HepG2 (cell line): ENCODE results near the gene ZMIZ2. TPM values are rescaled to one million over a fixed set of nuclear protein-coding genes. Genes with fewer than 3 reads are reported as not detected.
"Not testable (repeated sequence)": the region's sequence is repeated elsewhere in the genome, so short reads cannot be mapped to it uniquely, and the experiment has no call there.

Experiments used
- ATAC-seq: fragments of 200-7000 bp; cut with Tn5 transposase; 3 replicates; pipeline ENCODE4 v1.9.1; 2020; ENCODE audit warnings: mild to moderate bottlenecking, moderate library complexity
- BruUV-seq: library from RNA; stranded (reverse); fragments of 400-500 nt; replicated peaks from 2 replicates; lab custom pipeline; 2021; lab: Mats Ljungman, UMichigan
- CTCF ChIA-PET: fragments of 300-600 bp; formaldehyde crosslinking; extraction: SDS; loops from one replicate; lab custom pipeline; 2021; ENCODE audit warnings: low total read pairs, inconsistent platforms, low intra/inter-chr PET ratio; lab: Yijun Ruan, JAX
- POLR2A ChIA-PET: fragments of 350-600 bp; sonication (Branson Sonifier 250); formaldehyde crosslinking; loops from one replicate; lab custom pipeline; 2020; ENCODE audit warnings: antibody characterized with exemption, inconsistent platforms; lab: Yijun Ruan, JAX
- DNase-seq: peaks from one replicate; pipeline ENCODE4 v3.0.0-alpha.2; 2015; ENCODE audit warnings: low spot score
- FAIRE-seq: peaks from 3 replicates; lab custom pipeline; 2011; peaks lifted over from hg19 to GRCh38; lab: Jason Lieb, UNC
- H2AFZ ChIP-seq: one replicate; pipeline ENCODE4 v1.6.1; 2011; ENCODE audit warnings: low read length, inconsistent platforms
- H3K27ac ChIP-seq: fragments of 300-600 bp; 3 replicates; pipeline ENCODE4 v1.8.0; 2011; ENCODE audit warnings: mixed run types, mild to moderate bottlenecking, mixed read lengths, low read length, inconsistent platforms; ENCODE audit not compliant: insufficient read depth; ENCODE audit errors: extremely low read length
- H3K27me3 ChIP-seq, 2 experiments: fragments of 200-600 bp in 1 of 2; 2 replicates in 1 of 2; 3 replicates in 1 of 2; pipeline versions ENCODE4 v1.6.0 to v1.8.0; 2011; ENCODE audit warnings: low read length in 2 of 2, mild to moderate bottlenecking in 2 of 2, moderate library complexity in 2 of 2, inconsistent platforms in 1 of 2; ENCODE audit not compliant: insufficient read depth in 2 of 2, control insufficient read depth in 1 of 2
- H3K36me3 ChIP-seq, 2 experiments: fragments of 200-600 bp in 1 of 2; replicated peaks in 1 of 2; 2 replicates in 1 of 2; 3 replicates in 1 of 2; pipeline versions ENCODE4 v1.5.1 to v1.8.0; 2011; ENCODE audit warnings: low read length in 2 of 2, inconsistent platforms in 1 of 2; ENCODE audit not compliant: insufficient read depth in 2 of 2, control insufficient read depth in 1 of 2
- H3K4me1 ChIP-seq: 2 replicates; pipeline ENCODE4 v1.5.1; 2012; ENCODE audit warnings: low read length, inconsistent platforms; ENCODE audit not compliant: insufficient read depth
- H3K4me2 ChIP-seq: 2 replicates; pipeline ENCODE4 v1.6.0; 2011; ENCODE audit warnings: low read depth, low read length, inconsistent platforms
- H3K4me3 ChIP-seq, 3 experiments: fragments of 200-600 bp in 1 of 3; sonication (generic), shearing (Covaris generic) in 1 of 3; replicated peaks in 1 of 3; 2 replicates each; pipeline ENCODE4 v1.5.1; 2011 to 2016; ENCODE audit warnings: low read length in 3 of 3, inconsistent platforms in 2 of 3, low read depth in 2 of 3, mild to moderate bottlenecking in 2 of 3, control low read depth in 1 of 3, mixed read lengths in 1 of 3; ENCODE audit not compliant: insufficient read depth in 1 of 3
- H3K79me2 ChIP-seq: one replicate; pipeline ENCODE4 v1.6.1; 2011; ENCODE audit warnings: low read length, inconsistent platforms; ENCODE audit not compliant: insufficient read depth
- H3K9ac ChIP-seq: 2 replicates; pipeline ENCODE4 v1.6.0; 2011; ENCODE audit warnings: mild to moderate bottlenecking, low read depth, low read length, inconsistent platforms; ENCODE audit not compliant: insufficient read depth
- H3K9me3 ChIP-seq: 2 replicates; pipeline ENCODE4 v1.5.1; 2012; ENCODE audit warnings: mild to moderate bottlenecking, low read length
- H4K20me1 ChIP-seq: 2 replicates; pipeline ENCODE4 v1.6.0; 2011; ENCODE audit warnings: inconsistent platforms, mild to moderate bottlenecking, low read length, moderate library complexity; ENCODE audit not compliant: insufficient read depth
- CHCHD3 ChIP-seq: sonication (generic); formaldehyde crosslinking; IDR thresholded peaks from 2 replicates; pipeline ENCODE4 v1.8.0; 2022; ENCODE audit warnings: mild to moderate bottlenecking, missing genetic modification reagents, moderate library complexity
- GABPA ChIP-seq, 2 experiments: IDR thresholded peaks; 2 replicates each; pipeline ENCODE4 v1.6.1; 2011 to 2016; ENCODE audit warnings: low read depth in 2 of 2, low read length in 1 of 2, missing biosample characterization in 1 of 2, missing genetic modification characterization in 1 of 2
- GABPB1 ChIP-seq: IDR thresholded peaks from 2 replicates; pipeline ENCODE4 v1.6.1; 2016; ENCODE audit warnings: mild to moderate bottlenecking, missing genetic modification reagents, moderate library complexity, missing compliant biosample characterization
- PCBP1 ChIP-seq: fragments of 200-400 bp; formaldehyde crosslinking; IDR thresholded peaks from 2 replicates; pipeline ENCODE4 v1.6.1; 2017; ENCODE audit warnings: mild to moderate bottlenecking, low read depth, low read length, borderline replicate concordance
- THAP7 ChIP-seq: sonication (generic); formaldehyde crosslinking; IDR thresholded peaks from 2 replicates; pipeline ENCODE4 v1.8.1; 2023; ENCODE audit warnings: mild to moderate bottlenecking, missing genetic modification reagents
- ZFY ChIP-seq: sonication (generic); formaldehyde crosslinking; IDR thresholded peaks from 2 replicates; pipeline ENCODE4 v1.4.0; 2020; ENCODE audit warnings: missing genetic modification reagents
- ZNF589 ChIP-seq: sonication (generic); formaldehyde crosslinking; conservative IDR thresholded peaks from 2 replicates; pipeline ENCODE4 v1.8.0; 2022; ENCODE audit warnings: mild to moderate bottlenecking, moderate library complexity, missing genetic modification reagents
- WGBS: methylation state at CpG from one replicate; pipeline ENCODE4 v1.1.6; 2017; ENCODE audit warnings: low lambda C conversion rate; 5-methylcytosine and 5-hydroxymethylcytosine counted together
- in situ Hi-C: cut with HindIII; loops from 2 replicates; pipeline ENCODE4 v1.10.0; 2017; ENCODE audit warnings: low pct_unique_long_range_greater_than_20kb; ENCODE audit not compliant: extremely low pct_ligation_motif_present
- intact Hi-C: fragments of 100-400 bp; cut with micrococcal nuclease; formaldehyde crosslinking; loops from one replicate; pipeline ENCODE4 v1.10.0; 2022; ENCODE audit not compliant: unreplicated experiment
- polyA plus RNA-seq, 8 experiments: library from polyadenylated mRNA; depleted of rRNA in 3 of 8; stranded (reverse) in 7 of 8; unstranded in 1 of 8; fragments of >200 nt; fragmentation: Illumina TruSeq in 4 of 8; extraction: Trizol in 4 of 8; gene quantifications; 2 replicates each; pipeline versions ENCODE4 v1.2.1 to v1.2.3, GENCODE V29; 2011 to 2016; ENCODE audit warnings: low read depth in 4 of 8, missing spikeins in 1 of 8, mixed read lengths in 1 of 8; ENCODE audit not compliant: insufficient read depth in 1 of 8
- total RNA-seq, 5 experiments: library from RNA; depleted of rRNA; stranded (reverse); fragments of >200 nt; fragmentation: Illumina TruSeq; extraction: Trizol; gene quantifications; 2 replicates each; pipeline ENCODE4 v1.2.3, GENCODE V29; 2016; ENCODE audit warnings: low read depth in 1 of 5

Gene ZMIZ2
- total and polyA plus RNA-seq, 2 of the 13 experiments (the other 11 are each of a cell fraction or from before 2014, with no cell fraction given), result 4.9 to 7.9 TPM

DNA sequence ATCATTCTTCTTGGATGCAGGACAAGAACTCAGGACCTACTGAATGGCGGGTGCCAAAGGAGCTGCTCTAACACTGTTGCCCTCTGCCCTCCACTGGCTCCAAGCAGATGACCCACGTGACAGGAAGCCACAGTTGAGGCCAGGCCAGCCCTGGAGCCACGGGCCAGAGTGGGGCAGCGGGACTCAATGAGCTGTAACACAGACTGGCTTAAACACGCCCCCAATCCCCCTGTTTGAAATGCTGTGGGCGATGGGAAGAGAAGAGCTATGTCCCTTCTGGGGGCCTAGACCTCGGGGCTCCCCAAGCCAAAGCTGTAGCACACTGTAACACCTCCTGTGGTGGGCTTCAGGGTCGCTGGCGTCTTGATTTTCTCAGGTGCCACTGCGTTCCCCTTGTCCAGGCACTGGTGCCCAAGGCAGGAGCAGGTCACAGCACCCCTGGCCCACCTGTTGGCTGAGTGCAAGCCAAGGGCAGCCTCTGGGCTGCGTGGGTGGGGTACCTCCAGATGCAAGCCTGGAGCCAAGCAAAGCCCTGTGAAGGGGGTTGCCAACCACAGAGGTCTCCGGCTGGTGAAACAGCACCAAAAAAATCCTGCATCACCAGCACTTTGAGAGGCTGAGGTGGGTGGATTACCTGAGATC lies 18.6 kb upstream of the ZMIZ2 start (continued):
- TF ChIP-seq ZFY (CRISPR knock-in tag) (peak; percentile 15; the same call in 1 of the 2 replicates), GABPA (IDR thresholded peaks at IDR 0.05; ENCODE audit: low read depth, low read length) (peak; percentile 30), GABPA (CRISPR knock-in tag; IDR thresholded peaks at IDR 0.05; ENCODE audit: low read depth) (peak; percentile 73), ZNF589 (CRISPR knock-in tag) (no peak), PCBP1 (no peak), THAP7 (CRISPR knock-in tag) (no peak), CHCHD3 (no peak), GABPB1 (CRISPR knock-in tag) (peak; percentile 78)
- TF ChIP-seq, all 625 proteins: peak for 15

- H3K9ac ChIP-seq, H3K36me3 ChIP-seq, POLR2A ChIA-PET, H3K27me3 ChIP-seq, H3K79me2 ChIP-seq, H3K4me2 ChIP-seq, H3K9me3 ChIP-seq, H3K4me3 ChIP-seq, FAIRE-seq, H2AFZ ChIP-seq, intact Hi-C loops, in situ Hi-C loops, H4K20me1 ChIP-seq, ATAC-seq, BruUV-seq, DNase-seq, H3K27ac ChIP-seq, CTCF ChIA-PET: not testable (repeated sequence)
- WGBS, result 55% methylated on average over 6 of the region's 6 CpGs
- H3K4me1 ChIP-seq, result peaks cover 17% of the 10 kb centered on the region
Observed at GRCh38 chr7:44732971-44733370, 15.7 kb upstream of the ZMIZ2 start.
